ENCODE results near the gene ADAMTS9. TPM values are rescaled to one million over a fixed set of nuclear protein-coding genes. Genes with fewer than 3 reads are reported as not detected.

ADAMTS9 gene
- total and polyA plus RNA-seq, 11 donors, result 11.3 to 74.4 (median 18.8) TPM

GRCh38 chr3:64685800-64686445, 1.9 kb downstream of the ADAMTS9 start:
- H3K27me3 ChIP-seq, result peaks cover 0 to 17% (median 0%) of the 10 kb centered on the region in 9 donors
- intact Hi-C loops (cut with DNase I), result loop anchor here (1.0 to 10.0 kb wide), 24 partner anchors 43 to 729 kb away; no protein-coding TSS in a partner anchor
- 0 to 1% (median 0%) methylated on average over 21 to 42 of the region's 42 CpGs for WGBS, 4 donors
- peaks cover 0 to 50% (median 4%) of the 10 kb centered on the region in 12 donors for H3K4me1 ChIP-seq
- H3K9me3 ChIP-seq, result no peaks in the 10 kb centered on the region
- peak; percentile 14 to 84 for TF ChIP-seq POLR2A (IDR thresholded peaks at IDR 0.05)
- TF ChIP-seq CTCF (IDR thresholded peaks at IDR 0.05), result peak; percentile 28 to 81 (median 66)
- peak overlapping the region; percentile 89 to 98 (median 96) for H3K27ac ChIP-seq
- peak overlapping the region; percentile 60 to 86 (median 71) for H3K4me3 ChIP-seq
- H3K36me3 ChIP-seq, result peaks cover 0 to 11% (median 5%) of the 10 kb centered on the region in 9 donors
- peak; percentile 94 to 96 (median 95) for DNase-seq
- ATAC-seq, result peak; percentile 87 to 95 (median 92)

- intact Hi-C loops (cut with DNase I), result loop anchor here (1.0 to 10.0 kb wide), 21 partner anchors 68 to 729 kb away; no protein-coding TSS in a partner anchor
- H3K4me3 ChIP-seq, result peak overlapping the region; percentile 60 to 86 (median 71)
- peak overlapping the region; percentile 89 to 98 (median 96) for H3K27ac ChIP-seq
- H3K36me3 ChIP-seq, result peaks cover 0 to 16% (median 10%) of the 10 kb centered on the region in 9 donors
- DNase-seq, result peak; percentile 66 to 78 (median 69)
- peak; percentile 12 to 19 (median 16) for ATAC-seq
- peaks cover 0 to 17% (median 0%) of the 10 kb centered on the region in 9 donors for H3K27me3 ChIP-seq
- no peak for TF ChIP-seq CTCF (IDR thresholded peaks at IDR 0.05)
- TF ChIP-seq POLR2A (IDR thresholded peaks at IDR 0.05), result no peak
- no peaks in the 10 kb centered on the region for H3K9me3 ChIP-seq
- 0 to 1% (median 0%) methylated on average over 26 to 32 of the region's 32 CpGs for WGBS, 4 donors
- peaks cover 0 to 44% (median 4%) of the 10 kb centered on the region in 12 donors for H3K4me1 ChIP-seq
These were observed 2.4 kb downstream of the ADAMTS9 start for GRCh38 chr3:64685331-64685799.

- peak overlapping the region; percentile 89 to 98 (median 96) for H3K27ac ChIP-seq
- H3K4me3 ChIP-seq, result peak overlapping the region; percentile 60 to 86 (median 71)
- no peaks in the 10 kb centered on the region for H3K9me3 ChIP-seq
- peak in 1 of 4 donors; percentile 16 for ATAC-seq
- peak; percentile 48 to 67 (median 56) for DNase-seq
- H3K36me3 ChIP-seq, result peaks cover 0 to 21% (median 15%) of the 10 kb centered on the region in 9 donors
- TF ChIP-seq POLR2A (IDR thresholded peaks at IDR 0.05) (no peak), CTCF (IDR thresholded peaks at IDR 0.05) (no peak)
- intact Hi-C loops (cut with DNase I), result loop anchor here (1.0 to 10.0 kb wide), 22 partner anchors 67 to 730 kb away; no protein-coding TSS in a partner anchor
- H3K27me3 ChIP-seq, result peaks cover 0 to 17% (median 0%) of the 10 kb centered on the region in 9 donors
- 6 to 9% (median 6%) methylated on average over 22 of the region's 22 CpGs for WGBS, 4 donors
- H3K4me1 ChIP-seq, result peaks cover 0 to 39% (median 5%) of the 10 kb centered on the region in 12 donors
These were observed 3.0 kb downstream of the ADAMTS9 start for GRCh38 chr3:64684715-64685261.

GRCh38 chr3:64681827-64682226, 6.0 kb downstream of the ADAMTS9 start:
- H3K27ac ChIP-seq, result no peak overlapping the region
- WGBS, 4 donors, result 68 to 74% (median 72%) methylated on average over 3 of the region's 3 CpGs

More at GRCh38 chr3:64681827-64682226, 6.0 kb downstream of the ADAMTS9 start:
- DNase-seq (no peak), ATAC-seq (no peak)
- no peaks in the 10 kb centered on the region for H3K9me3 ChIP-seq
- H3K27me3 ChIP-seq, result peaks cover 0 to 4% (median 0%) of the 10 kb centered on the region in 9 donors
- H3K36me3 ChIP-seq, result peaks cover 0 to 43% (median 32%) of the 10 kb centered on the region in 9 donors
- TF ChIP-seq POLR2A (IDR thresholded peaks at IDR 0.05), result no peak
- no peak for TF ChIP-seq CTCF (IDR thresholded peaks at IDR 0.05)
- intact Hi-C loops (cut with DNase I), result loop anchor here in 9 of 10 donors (5.0 to 10.0 kb wide), 8 partner anchors 67 to 733 kb away; no protein-coding TSS in a partner anchor
- H3K4me1 ChIP-seq, result peaks cover 0 to 39% (median 7%) of the 10 kb centered on the region in 12 donors
- H3K4me3 ChIP-seq, result peak overlapping the region in 1 of 12 donors; percentile 74

All from heart left ventricle (tissue), 16 donors.